Neural cell (in vitro differentiated cells): ENCODE data around the gene ANXA2. TPM values are rescaled to one million over a fixed set of nuclear protein-coding genes. Genes with fewer than 3 reads are reported as not detected.

ENCODE experiments used
- H2AFZ ChIP-seq: fragments of 200-600, 300-800 bp; sonication (generic), shearing (Covaris generic); 2 replicates; pipeline ENCODE4 v1.6.0; 2014; ENCODE audit warnings: low read depth, mild to moderate bottlenecking, antibody characterized with exemption, low read length, moderate library complexity
- H3F3A ChIP-seq: fragments of 200-600 bp; shearing (Covaris generic); 2 replicates; pipeline ENCODE4 v1.6.1; 2016; ENCODE audit warnings: mild to moderate bottlenecking, moderate library complexity, mixed read lengths, antibody characterized with exemption, low read length; ENCODE audit not compliant: insufficient read depth, poor library complexity, severe bottlenecking
- H3K27ac ChIP-seq: fragments of 200-600, 300-800 bp; sonication (generic), shearing (Covaris generic); 2 replicates; pipeline ENCODE4 v1.5.1; 2014; ENCODE audit warnings: mild to moderate bottlenecking, low read length, moderate library complexity
- H3K27me3 ChIP-seq: fragments of 300-800, 200-600 bp; sonication (generic), shearing (Covaris generic); 2 replicates; pipeline ENCODE4 v1.6.0; 2014; ENCODE audit warnings: mild to moderate bottlenecking, low read depth, low read length, moderate library complexity; ENCODE audit not compliant: insufficient read depth
- H3K36me3 ChIP-seq: fragments of 300-800, 200-600 bp; sonication (generic), shearing (Covaris generic); 2 replicates; pipeline ENCODE4 v1.5.1; 2014; ENCODE audit warnings: mild to moderate bottlenecking, antibody characterized with exemption, low read length, moderate library complexity; ENCODE audit not compliant: insufficient read depth
- H3K4me2 ChIP-seq: fragments of 300-800, 200-600 bp; sonication (generic), shearing (Covaris generic); 2 replicates; pipeline ENCODE4 v1.6.0; 2014; ENCODE audit warnings: mild to moderate bottlenecking, low read length
- H3K4me3 ChIP-seq: fragments of 300-800, 200-600 bp; sonication (generic), shearing (Covaris generic); 2 replicates; pipeline ENCODE4 v1.5.1; 2014; ENCODE audit warnings: mild to moderate bottlenecking, low read length, moderate library complexity
- H3K79me2 ChIP-seq: fragments of 200-600 bp; shearing (Covaris generic); replicated peaks from 2 replicates; pipeline ENCODE4 v1.6.0; 2014; ENCODE audit warnings: mild to moderate bottlenecking, low read length, moderate library complexity; ENCODE audit not compliant: insufficient read depth
- H3K9ac ChIP-seq: fragments of 300-800, 200-600 bp; sonication (generic), shearing (Covaris generic); 2 replicates; pipeline ENCODE4 v1.6.1; 2016; ENCODE audit warnings: mild to moderate bottlenecking, low read length, mixed read lengths
- H3K9me2 ChIP-seq: fragments of 200-600 bp; shearing (Covaris generic); 2 replicates; pipeline ENCODE4 v1.6.1; 2016; ENCODE audit warnings: mild to moderate bottlenecking, low read length, mixed read lengths; ENCODE audit not compliant: insufficient read depth
- H3K9me3 ChIP-seq: fragments of 200-600, 300-800 bp; sonication (generic), shearing (Covaris generic); 2 replicates; pipeline ENCODE4 v1.6.1; 2016; ENCODE audit warnings: mild to moderate bottlenecking, mixed run types, low read length, moderate library complexity, mixed read lengths
- H4K20me1 ChIP-seq: fragments of 200-600 bp; shearing (Covaris generic); 2 replicates; pipeline ENCODE4 v1.6.1; 2016; ENCODE audit warnings: mild to moderate bottlenecking, mixed run types; ENCODE audit not compliant: insufficient read depth
- CTCF ChIP-seq: fragments of 450-650 bp; IDR thresholded peaks from 2 replicates; pipeline ENCODE4 v1.5.1; 2014; ENCODE audit warnings: antibody characterized with exemption, mild to moderate bottlenecking, moderate library complexity; ENCODE audit not compliant: poor library complexity, severe bottlenecking
- EP300 ChIP-seq: fragments of 450-650 bp; conservative IDR thresholded peaks from 2 replicates; pipeline ENCODE4 v1.6.1; 2014; ENCODE audit warnings: antibody characterized with exemption, mild to moderate bottlenecking, moderate library complexity; ENCODE audit not compliant: poor library complexity, severe bottlenecking
- EZH2 ChIP-seq: fragments of 200-600, 300-800 bp; shearing (Covaris generic), sonication (generic); IDR thresholded peaks from 2 replicates; pipeline ENCODE4 v1.6.1; 2014; ENCODE audit warnings: antibody characterized with exemption, low read length, borderline replicate concordance, mild to moderate bottlenecking; ENCODE audit not compliant: insufficient read depth, poor library complexity, severe bottlenecking
- MXI1 ChIP-seq: fragments of 450-650 bp; conservative IDR thresholded peaks from 2 replicates; pipeline ENCODE4 v1.6.1; 2014; ENCODE audit warnings: antibody characterized with exemption, mild to moderate bottlenecking; ENCODE audit not compliant: poor library complexity, severe bottlenecking
- POLR2AphosphoS5 ChIP-seq: IDR thresholded peaks from 2 replicates; pipeline ENCODE4 v1.6.1; 2012
- RAD21 ChIP-seq: fragments of 450-650 bp; conservative IDR thresholded peaks from 2 replicates; pipeline ENCODE4 v1.6.1; 2014; ENCODE audit warnings: antibody characterized with exemption, mild to moderate bottlenecking, moderate library complexity
- REST ChIP-seq: IDR thresholded peaks from 2 replicates; pipeline ENCODE4 v1.6.1; 2012; ENCODE audit warnings: borderline replicate concordance
- SMC3 ChIP-seq: fragments of 450-650 bp; conservative IDR thresholded peaks from 2 replicates; pipeline ENCODE4 v1.6.1; 2014; ENCODE audit warnings: antibody characterized with exemption, mild to moderate bottlenecking, moderate library complexity; ENCODE audit not compliant: poor library complexity
- TAF1 ChIP-seq: IDR thresholded peaks from 2 replicates; pipeline ENCODE4 v1.6.1; 2012; ENCODE audit warnings: low read depth
- polyA plus RNA-seq: library from polyadenylated mRNA; depleted of rRNA; stranded (reverse); fragments of >200 nt; gene quantifications from 2 replicates; pipeline ENCODE4 v1.2.3, GENCODE V29; 2014

The ANXA2 gene
- polyA plus RNA-seq, 1 donor from 2014 or later: 6.2 TPM

- no peaks in the 10 kb centered on the region for H3K9me2 ChIP-seq
- H3K4me2 ChIP-seq: no peak overlapping the region
- H3K4me3 ChIP-seq: no peak overlapping the region
- H3K36me3 ChIP-seq: no peaks in the 10 kb centered on the region
- no peak overlapping the region for H2AFZ ChIP-seq
- H3K9ac ChIP-seq: no peak overlapping the region
- no peak overlapping the region for H3K27ac ChIP-seq
- TF ChIP-seq SMC3 (no peak), REST (no peak), POLR2AphosphoS5 (no peak), RAD21 (no peak), EZH2 (no peak), EP300 (no peak), MXI1 (no peak), CTCF (no peak), TAF1 (no peak)
- H3K79me2 ChIP-seq: no peaks in the 10 kb centered on the region
- H4K20me1 ChIP-seq: no peaks in the 10 kb centered on the region
- no peaks in the 10 kb centered on the region for H3K27me3 ChIP-seq
- no peaks in the 10 kb centered on the region for H3F3A ChIP-seq
- H3K9me3 ChIP-seq: no peaks in the 10 kb centered on the region
These were observed 41.0 kb downstream of the ANXA2 start for GRCh38 chr15:60356832-60357231.

- H4K20me1 ChIP-seq: no peaks in the 10 kb centered on the region
These were observed 42.5 kb downstream of the ANXA2 start for GRCh38 chr15:60355148-60355857.

More at GRCh38 chr15:60355148-60355857, 42.5 kb downstream of the ANXA2 start:
- Histone ChIP-seq H2AFZ (no peak overlapping the region), H3K27ac (no peak overlapping the region), H3K4me2 (no peak overlapping the region), H3K9me3 (no peaks in the 10 kb centered on the region), H3F3A (no peaks in the 10 kb centered on the region), H3K4me3 (no peak overlapping the region), H3K27me3 (no peaks in the 10 kb centered on the region), H3K9me2 (no peaks in the 10 kb centered on the region), H3K79me2 (no peaks in the 10 kb centered on the region), H3K36me3 (no peaks in the 10 kb centered on the region), H3K9ac (no peak overlapping the region)
- no peak for TF ChIP-seq EZH2
- no peak for TF ChIP-seq MXI1
- no peak for TF ChIP-seq REST
- TF ChIP-seq CTCF: no peak
- TF ChIP-seq POLR2AphosphoS5: no peak
- TF ChIP-seq EP300: no peak
- no peak for TF ChIP-seq TAF1
- no peak for TF ChIP-seq SMC3
- no peak for TF ChIP-seq RAD21
